GM12878 (cell line): Measurements from ENCODE around the gene PRADC1. TPM values are rescaled to one million over a fixed set of nuclear protein-coding genes. Genes with fewer than 3 reads are reported as not detected.
A peak's percentile ranks its signal among the peaks of the same experiment; 100 is the strongest.

ENCODE experiments used
- ATAC-seq: fragments of 200-7000 bp; cut with Tn5 transposase; 3 replicates; pipeline ENCODE4 v1.9.1; 2020; ENCODE audit warnings: mild to moderate bottlenecking, moderate library complexity
- BruUV-seq: library from RNA; stranded (reverse); fragments of 400-500 nt; replicated peaks from 2 replicates; lab custom pipeline; 2021; lab: Mats Ljungman, UMichigan
- CTCF ChIA-PET: fragments of 300-600 bp; sonication (Branson Sonifier 250); formaldehyde crosslinking; extraction: SDS; loops from one replicate; lab custom pipeline; 2021; ENCODE audit warnings: inconsistent platforms; lab: Yijun Ruan, JAX
- POLR2A ChIA-PET: fragments of 350-600 bp; formaldehyde crosslinking; extraction: SDS; loops from one replicate; lab custom pipeline; 2021; ENCODE audit warnings: inconsistent platforms; lab: Charles Lee
- RAD21 ChIA-PET: fragments of 300-600 bp; sonication (Branson Sonifier 250); formaldehyde crosslinking; loops from one replicate; lab custom pipeline; 2023; ENCODE audit warnings: antibody characterized with exemption; ENCODE audit not compliant: unreplicated experiment; lab: Charles Lee
- SMC1A ChIA-PET: fragments of 300-600 bp; sonication (Branson Sonifier 250); formaldehyde crosslinking; loops from one replicate; lab custom pipeline; 2023; ENCODE audit not compliant: unreplicated experiment, uncharacterized antibody; lab: Charles Lee
- DNase-seq: peaks from one replicate; pipeline ENCODE4 v3.0.0-alpha.2; 2011; ENCODE audit warnings: low read depth, low spot score
- FAIRE-seq: peaks from 3 replicates; lab custom pipeline; 2011; peaks lifted over from hg19 to GRCh38; lab: Jason Lieb, UNC
- H2AFZ ChIP-seq: 2 replicates; pipeline ENCODE4 v1.6.0; 2011; ENCODE audit warnings: low read depth, low read length, control low read depth; ENCODE audit not compliant: control insufficient read depth
- H3K27ac ChIP-seq: 2 replicates; pipeline ENCODE4 v1.5.1; 2011; ENCODE audit warnings: control low read depth; ENCODE audit not compliant: control insufficient read depth, insufficient read depth
- H3K27me3 ChIP-seq, 2 experiments: replicated peaks in 1 of 2; 2 replicates each; pipeline versions ENCODE4 v1.6.0 to v1.6.1; 2011; ENCODE audit warnings: low read length in 1 of 2; ENCODE audit not compliant: control insufficient read depth in 2 of 2, insufficient read depth in 2 of 2
- H3K36me3 ChIP-seq, 2 experiments: 2 replicates each; pipeline ENCODE4 v1.5.1; 2011; ENCODE audit warnings: low read length in 1 of 2; ENCODE audit not compliant: control insufficient read depth in 2 of 2, insufficient read depth in 2 of 2
- H3K4me1 ChIP-seq: 2 replicates; pipeline ENCODE4 v1.6.1; 2011; ENCODE audit warnings: mild to moderate bottlenecking, low read length, moderate library complexity, mixed read lengths; ENCODE audit not compliant: control insufficient read depth, insufficient read depth
- H3K4me2 ChIP-seq: 2 replicates; pipeline ENCODE4 v1.6.0; 2011; ENCODE audit warnings: control low read depth; ENCODE audit not compliant: control insufficient read depth, insufficient read depth
- H3K4me3 ChIP-seq: fragments of 200-600 bp; sonication (generic); 2 replicates; pipeline ENCODE4 v1.5.1; 2016
- H3K79me2 ChIP-seq: 2 replicates; pipeline ENCODE4 v1.6.0; 2011; ENCODE audit warnings: low read length; ENCODE audit not compliant: control insufficient read depth, insufficient read depth
- H3K9ac ChIP-seq: 2 replicates; pipeline ENCODE4 v1.8.0; 2011; ENCODE audit warnings: low read length, control low read depth, mixed read lengths; ENCODE audit not compliant: control insufficient read depth, insufficient read depth
- H3K9me3 ChIP-seq: replicated peaks from 3 replicates; pipeline ENCODE4 v1.5.1; 2011; ENCODE audit warnings: mild to moderate bottlenecking, low read length; ENCODE audit not compliant: control insufficient read depth, insufficient read depth
- H4K20me1 ChIP-seq: 2 replicates; pipeline ENCODE4 v1.6.0; 2011; ENCODE audit not compliant: control insufficient read depth, insufficient read depth
- ATF2 ChIP-seq: IDR thresholded peaks from 2 replicates; pipeline ENCODE4 v1.6.1; 2012; ENCODE audit warnings: low read length, inconsistent platforms
- BCLAF1 ChIP-seq: fragments of 450-650 bp; IDR thresholded peaks from 2 replicates; pipeline ENCODE4 v1.6.1; 2017; ENCODE audit warnings: antibody characterized with exemption, mild to moderate bottlenecking, moderate library complexity
- BRCA1 ChIP-seq: IDR thresholded peaks from 2 replicates; pipeline ENCODE4 v1.6.1; 2011; ENCODE audit warnings: low read depth, low read length, improper control_type of control experiment
- E2F8 ChIP-seq: fragments of 450-650 bp; IDR thresholded peaks from 2 replicates; pipeline ENCODE4 v1.6.1; 2018; ENCODE audit warnings: mild to moderate bottlenecking, low read depth, moderate library complexity; ENCODE audit not compliant: partially characterized antibody
- KLF5 ChIP-seq: fragments of 450-650 bp; IDR thresholded peaks from 2 replicates; pipeline ENCODE4 v1.6.1; 2014; ENCODE audit warnings: mild to moderate bottlenecking; ENCODE audit not compliant: partially characterized antibody
- MLLT1 ChIP-seq: fragments of 450-650 bp; IDR thresholded peaks from 2 replicates; pipeline ENCODE4 v1.6.1; 2016; ENCODE audit warnings: mild to moderate bottlenecking
- NFYB ChIP-seq: IDR thresholded peaks from 2 replicates; pipeline ENCODE4 v1.6.1; 2011; ENCODE audit warnings: low read depth, mild to moderate bottlenecking, low read length, improper control_type of control experiment, moderate library complexity; ENCODE audit not compliant: insufficient read depth
- NRF1 ChIP-seq: conservative IDR thresholded peaks from 2 replicates; pipeline ENCODE4 v1.6.1; 2011; ENCODE audit warnings: mild to moderate bottlenecking, low read depth, low read length, improper control_type of control experiment
- POLR2AphosphoS5 ChIP-seq: IDR thresholded peaks from 2 replicates; pipeline ENCODE4 v1.6.1; 2011; ENCODE audit warnings: mild to moderate bottlenecking, low read length, inconsistent platforms
- POU2F2 ChIP-seq: IDR thresholded peaks from 3 replicates; pipeline ENCODE4 v1.6.1; 2011; ENCODE audit warnings: low read depth, mild to moderate bottlenecking, low read length, borderline replicate concordance
- SPI1 ChIP-seq: IDR thresholded peaks from 2 replicates; pipeline ENCODE4 v1.6.1; 2011; ENCODE audit warnings: low read depth, mild to moderate bottlenecking, low read length, moderate library complexity, borderline replicate concordance; ENCODE audit not compliant: insufficient read depth
- SUZ12 ChIP-seq: fragments of 200-600 bp; sonication (generic); IDR thresholded peaks from one replicate; pipeline ENCODE4 v1.6.1; 2018; ENCODE audit warnings: antibody characterized with exemption, mild to moderate bottlenecking; ENCODE audit not compliant: unreplicated experiment
- WGBS: methylation state at CpG from one replicate; pipeline ENCODE4 v1.1.6; 2016; ENCODE audit warnings: low lambda C conversion rate; ENCODE audit not compliant: insufficient replicate concordance, insufficient coverage; ENCODE audit errors: missing lambda C conversion rate; 5-methylcytosine and 5-hydroxymethylcytosine counted together
- in situ Hi-C: fragments of 300-500 bp; cut with MboI; formaldehyde crosslinking; loops from 9 replicates; pipeline ENCODE4 v1.14.3; 2018; ENCODE audit warnings: mixed read lengths
- intact Hi-C: fragments of 100-400 bp; cut with micrococcal nuclease; formaldehyde crosslinking; loops from one replicate; pipeline ENCODE4 v1.14.2; 2022; ENCODE audit not compliant: unreplicated experiment
- polyA plus RNA-seq, 11 experiments: library from polyadenylated mRNA; depleted of rRNA in 4 of 11; unstranded in 6 of 11; stranded (reverse) in 5 of 11; fragments of >200 nt; fragmentation: Nextera tagmentation in 4 of 11; fragmentation: Illumina TruSeq in 1 of 11; extraction: Ambion mirVana in 4 of 11; extraction: Trizol in 1 of 11; gene quantifications; 1 replicate in 1 of 11; 2 replicates in 10 of 11; pipeline versions ENCODE4 v1.2.1 to v1.2.3, GENCODE V29; 2011 to 2016; ENCODE audit warnings: inconsistent platforms in 2 of 11, missing spikeins in 2 of 11, low read depth in 1 of 11
- total RNA-seq, 4 experiments: library from RNA; depleted of rRNA in 3 of 4; stranded (reverse); fragments of >200 nt in 3 of 4; fragmentation: Illumina TruSeq in 1 of 4; extraction: Trizol in 1 of 4; gene quantifications; 2 replicates each; pipeline versions ENCODE4 v1.2.1 to v1.2.3, GENCODE V29; 2013 to 2021

Gene PRADC1
- total and polyA plus RNA-seq, 10 of the 15 experiments (the other 5 are each of a cell fraction or from before 2014, with no cell fraction given): 3.7 to 39.0 (median 13.8) TPM

- SMC1A ChIA-PET: interaction anchor here (1.4 kb wide), 2 partner anchors 9 to 35 kb away, joined by 4 to 5 read pairs; no protein-coding TSS in a partner anchor
- no peak for DNase-seq
- 91% methylated on average over 3 of the region's 3 CpGs for WGBS
- peaks cover 29 to 41% of the 10 kb centered on the region in 2 experiments for H3K36me3 ChIP-seq
- no peak overlapping the region for H3K4me2 ChIP-seq
- H3K27ac ChIP-seq: no peak overlapping the region
- no peak for FAIRE-seq
- POLR2A ChIA-PET: no interaction called here
- in situ Hi-C loops (no loop called here), intact Hi-C loops (no loop called here)
- H4K20me1 ChIP-seq: no peaks in the 10 kb centered on the region
- TF ChIP-seq NFYB (peak; percentile 47; the same call in 1 of the 2 replicates), E2F8 (no peak), BCLAF1 (no peak), SUZ12 (no peak), MLLT1 (no peak), KLF5 (no peak), SPI1 (peak; percentile 78; the same call in 1 of the 2 replicates), BRCA1 (no peak), NRF1 (no peak), POU2F2 (no peak), ATF2 (no peak), POLR2AphosphoS5 (0 out of 2 replicates have a peak, but pooled peaks have one; percentile 25)
- no peaks in the 10 kb centered on the region for H3K27me3 ChIP-seq
- CTCF ChIA-PET: interaction anchor here (0.7 to 2.3 kb wide), 3 partner anchors 36 to 1197 kb away, joined by 3 to 14 read pairs (median 4); no protein-coding TSS in a partner anchor
- peak; percentile 72 for ATAC-seq
- no peaks in the 10 kb centered on the region for H3K9me3 ChIP-seq
- no TSS peak for BruUV-seq
- no peaks in the 10 kb centered on the region for H3K4me1 ChIP-seq
- no peak overlapping the region for H2AFZ ChIP-seq
- RAD21 ChIA-PET: interaction anchor here (0.9 kb wide), 1 partner anchor 106 kb away, joined by 3 read pairs; no protein-coding TSS in a partner anchor
- H3K9ac ChIP-seq: no peak overlapping the region
- no peak overlapping the region for H3K4me3 ChIP-seq
- no peaks in the 10 kb centered on the region for H3K79me2 ChIP-seq
Observed at GRCh38 chr2:73253901-73254300, 20.9 kb upstream of the PRADC1 start.
